Activated naive CD4-positive, alpha-beta T cell treated with anti-CD3 and anti-CD28 coated beads, Interleukin-2, amount 50 U/mL, for 24 hours (primary cell): Measurements from ENCODE around the gene SYNGR3.
"Not testable (repeated sequence)": the region's sequence is repeated elsewhere in the genome, so short reads cannot be mapped to it uniquely, and the experiment has no call there.

ENCODE experiments used
- H3K27ac Mint-ChIP-seq: one replicate; pipeline ENCODE4 v1.8.0; 2021; ENCODE audit warnings: mild to moderate bottlenecking, mixed read lengths
- H3K27me3 Mint-ChIP-seq: one replicate; pipeline ENCODE4 v1.8.0; 2021; ENCODE audit warnings: mixed read lengths
- H3K36me3 Mint-ChIP-seq: one replicate; pipeline ENCODE4 v1.8.0; 2021; ENCODE audit warnings: mixed read lengths
- H3K4me1 Mint-ChIP-seq: one replicate; pipeline ENCODE4 v1.8.0; 2021; ENCODE audit warnings: mixed read lengths
- H3K4me3 Mint-ChIP-seq: one replicate; pipeline ENCODE4 v1.8.0; 2021; ENCODE audit warnings: mild to moderate bottlenecking, mixed read lengths
- H3K9me3 Mint-ChIP-seq: one replicate; pipeline ENCODE4 v1.8.0; 2021; ENCODE audit warnings: mixed read lengths

The SYNGR3 gene

GRCh38 chr16:2006317-2006716 is 16.5 kb downstream of the SYNGR3 start:
- H3K36me3 Mint-ChIP-seq = peaks cover 2% of the 10 kb centered on the region
- H3K27ac Mint-ChIP-seq = no peak overlapping the region
- H3K4me1 Mint-ChIP-seq = peaks cover 40% of the 10 kb centered on the region
- no peaks in the 10 kb centered on the region for H3K9me3 Mint-ChIP-seq
- H3K27me3 Mint-ChIP-seq = no peaks in the 10 kb centered on the region
- H3K4me3 Mint-ChIP-seq = peak overlapping the region; percentile 26

DNA sequence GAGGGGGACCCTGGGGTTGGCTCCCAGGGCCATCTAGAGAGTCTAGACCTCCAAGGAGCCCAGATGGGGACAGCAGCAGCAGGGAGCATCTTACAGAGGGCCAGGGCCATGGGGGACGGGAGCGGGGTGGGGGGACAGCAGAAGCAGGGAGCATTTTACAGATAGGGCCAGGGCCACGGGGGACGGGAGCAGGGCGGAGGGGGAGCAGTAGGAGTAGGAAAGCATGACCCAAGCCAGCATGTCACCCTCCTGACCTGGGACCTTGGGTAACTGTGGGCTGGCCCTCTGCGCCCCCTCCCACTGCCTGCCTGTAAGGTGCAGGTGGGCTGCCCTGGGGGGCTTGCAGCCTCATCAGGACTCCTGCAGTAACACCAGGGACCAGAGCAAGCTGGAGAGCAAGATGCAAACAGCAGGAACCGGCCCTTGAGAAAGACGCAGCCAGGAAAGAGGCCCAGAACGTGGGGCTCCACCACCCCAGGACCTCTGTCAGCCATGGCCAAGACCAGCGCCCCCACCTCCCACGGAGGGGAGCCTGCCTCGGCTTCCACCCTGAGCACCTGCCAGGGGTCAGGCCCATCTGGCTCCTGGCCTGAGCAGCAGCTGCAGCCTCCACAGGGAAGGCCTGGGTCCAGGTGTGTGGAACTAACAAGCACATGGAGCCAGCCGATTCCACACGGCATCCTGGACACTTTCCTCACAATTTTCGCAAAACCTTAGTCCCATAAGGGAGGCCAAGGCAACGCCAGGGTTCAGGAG is 17.5 kb downstream of the SYNGR3 start:
- H3K4me3 Mint-ChIP-seq = peak overlapping the region; percentile 95
- H3K27ac Mint-ChIP-seq = no peak overlapping the region

DNA sequence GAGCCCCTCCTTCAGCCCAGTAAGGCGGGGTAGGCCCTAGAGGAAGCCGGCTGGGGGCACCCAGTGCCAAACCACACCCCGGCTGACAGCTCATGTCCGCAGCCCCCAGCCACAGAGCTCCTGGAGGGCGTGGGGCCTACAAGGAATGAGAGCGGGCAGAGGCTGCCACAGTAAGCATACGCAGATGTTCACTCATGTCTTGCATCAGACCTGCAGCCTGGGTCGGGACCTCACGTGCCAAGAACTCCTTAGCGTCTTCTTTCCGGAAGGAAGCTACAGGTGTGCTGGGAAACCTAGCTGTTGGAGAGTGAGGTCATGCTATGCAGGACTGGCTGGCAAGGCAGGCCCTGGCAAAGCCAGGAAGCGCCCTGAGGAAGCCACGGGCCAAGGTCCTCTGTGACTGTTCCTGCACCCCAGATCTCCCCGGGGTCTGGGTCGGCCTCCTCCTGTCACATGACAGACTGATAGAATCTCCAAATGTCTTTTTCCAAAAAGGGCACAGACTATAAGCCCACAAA is 18.3 kb downstream of the SYNGR3 start:
- H3K4me3 Mint-ChIP-seq = peak overlapping the region; percentile 95
- H3K27ac Mint-ChIP-seq = peak overlapping the region; percentile 46
- H3K9me3 Mint-ChIP-seq = no peaks in the 10 kb centered on the region
- H3K36me3 Mint-ChIP-seq = peaks cover 2% of the 10 kb centered on the region
- H3K4me1 Mint-ChIP-seq = peaks cover 40% of the 10 kb centered on the region
- no peaks in the 10 kb centered on the region for H3K27me3 Mint-ChIP-seq

More for the DNA sequence above, 17.5 kb downstream of the SYNGR3 start:
- peaks cover 2% of the 10 kb centered on the region for H3K36me3 Mint-ChIP-seq
- no peaks in the 10 kb centered on the region for H3K9me3 Mint-ChIP-seq
- H3K27me3 Mint-ChIP-seq = no peaks in the 10 kb centered on the region
- H3K4me1 Mint-ChIP-seq = peaks cover 40% of the 10 kb centered on the region

GRCh38 chr16:2008631-2009163 is 18.9 kb downstream of the SYNGR3 start:
- no peaks in the 10 kb centered on the region for H3K27me3 Mint-ChIP-seq
- H3K4me3 Mint-ChIP-seq = peak overlapping the region; percentile 95
- H3K27ac Mint-ChIP-seq = peak overlapping the region; percentile 55
- H3K9me3 Mint-ChIP-seq = no peaks in the 10 kb centered on the region
- H3K36me3 Mint-ChIP-seq = peaks cover 2% of the 10 kb centered on the region
- peaks cover 40% of the 10 kb centered on the region for H3K4me1 Mint-ChIP-seq

DNA sequence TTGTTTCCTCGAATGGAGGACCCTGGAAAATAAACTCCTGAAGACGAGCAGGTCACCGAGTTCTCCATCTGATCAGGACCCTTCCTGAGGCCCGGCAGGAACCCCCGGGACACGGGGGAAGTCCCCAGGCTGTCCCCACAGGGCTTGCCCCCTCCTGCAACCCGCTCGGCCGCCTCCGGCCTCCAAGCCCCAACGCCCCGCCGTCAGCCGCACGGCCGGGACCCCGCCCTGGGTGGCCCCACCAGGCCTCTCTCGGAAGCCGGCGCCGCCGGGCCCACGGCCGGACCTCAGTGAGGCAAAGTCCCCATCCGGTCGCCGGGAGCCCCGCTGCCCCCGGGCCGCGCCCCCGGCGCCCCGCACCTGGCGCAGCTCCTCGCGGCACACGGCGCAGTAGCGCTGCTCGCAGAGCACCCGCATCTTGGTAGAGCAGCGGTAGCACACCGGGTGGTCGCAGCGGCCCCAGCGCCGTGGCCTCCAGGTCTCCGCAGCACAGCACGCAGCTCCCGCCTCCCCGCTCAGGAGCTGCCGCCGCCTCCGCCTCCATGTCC is 19.5 kb downstream of the SYNGR3 start:
- peaks cover 2% of the 10 kb centered on the region for H3K36me3 Mint-ChIP-seq
- peak overlapping the region; percentile 95 for H3K4me3 Mint-ChIP-seq
- no peaks in the 10 kb centered on the region for H3K27me3 Mint-ChIP-seq
- H3K9me3 Mint-ChIP-seq = no peaks in the 10 kb centered on the region
- H3K27ac Mint-ChIP-seq = no peak overlapping the region
- peaks cover 36% of the 10 kb centered on the region for H3K4me1 Mint-ChIP-seq

- Mint-ChIP-seq H3K9me3 (no peaks in the 10 kb centered on the region), H3K4me3 (peak within 1 kb of the TSS; percentile 95), H3K36me3 (peaks cover 2% of the 10 kb centered on the region), H3K27me3 (no peaks in the 10 kb centered on the region), H3K27ac (peak within 1 kb of the TSS; percentile 93), H3K4me1 (peaks cover 34% of the 10 kb centered on the region)
Measured at GRCh38 chr16:2009791-2010510, 20.2 kb downstream of the SYNGR3 start, which contains the start of gene ZNF598. ZNF598 (minus strand) TSS chr16:2009821.

- H3K36me3 Mint-ChIP-seq, H3K27ac Mint-ChIP-seq, H3K9me3 Mint-ChIP-seq, H3K27me3 Mint-ChIP-seq, H3K4me3 Mint-ChIP-seq: not testable (repeated sequence)
- peaks cover 27% of the 10 kb centered on the region for H3K4me1 Mint-ChIP-seq
Measured at GRCh38 chr16:2011726-2012125, 22.0 kb downstream of the SYNGR3 start.

DNA sequence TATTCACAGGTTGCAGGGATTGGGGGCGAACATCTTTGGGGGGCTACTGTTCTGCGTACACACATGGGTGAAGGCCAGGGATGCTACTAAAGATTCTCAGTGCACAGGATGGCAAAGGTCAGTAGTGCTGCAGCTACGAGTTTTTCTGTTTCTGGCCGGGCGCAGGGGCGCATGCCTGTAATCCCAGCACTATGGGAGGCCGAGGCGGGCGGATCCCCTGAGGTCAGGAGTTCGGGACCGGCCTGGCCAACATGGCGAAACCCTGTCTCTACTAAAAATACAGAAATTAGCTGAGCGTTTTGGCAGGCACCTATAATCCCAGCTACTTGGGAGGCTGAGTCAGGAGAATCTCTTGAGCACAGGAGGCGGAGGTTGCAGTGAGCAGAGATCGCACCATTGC is 23.8 kb downstream of the SYNGR3 start:
- no peak overlapping the region for H3K27ac Mint-ChIP-seq
- H3K4me1 Mint-ChIP-seq = peaks cover 9% of the 10 kb centered on the region
- H3K36me3 Mint-ChIP-seq = no peaks in the 10 kb centered on the region
- no peaks in the 10 kb centered on the region for H3K27me3 Mint-ChIP-seq
- H3K4me3 Mint-ChIP-seq = no peak overlapping the region
- no peaks in the 10 kb centered on the region for H3K9me3 Mint-ChIP-seq

GRCh38 chr16:2015117-2015946 is 25.6 kb downstream of the SYNGR3 start:
- no peaks in the 10 kb centered on the region for H3K36me3 Mint-ChIP-seq
- peaks cover 3% of the 10 kb centered on the region for H3K27me3 Mint-ChIP-seq
- H3K27ac Mint-ChIP-seq = no peak overlapping the region
- peaks cover 2% of the 10 kb centered on the region for H3K4me1 Mint-ChIP-seq
- H3K4me3 Mint-ChIP-seq = no peak overlapping the region
- H3K9me3 Mint-ChIP-seq = no peaks in the 10 kb centered on the region

DNA sequence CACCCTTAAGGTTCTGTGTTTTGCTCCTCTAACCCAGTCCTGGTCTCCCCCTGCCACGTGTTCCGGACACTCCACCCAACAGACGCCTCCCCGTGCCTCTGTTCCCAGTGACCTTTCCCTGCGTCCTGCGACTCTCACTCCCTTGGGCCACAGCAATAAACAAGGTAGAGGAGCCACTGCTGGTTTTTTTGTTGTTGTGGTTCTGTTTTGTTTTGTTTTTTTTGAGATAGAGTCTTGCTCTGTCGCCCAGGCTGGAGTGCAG is 26.1 kb downstream of the SYNGR3 start:
- H3K27me3 Mint-ChIP-seq = peaks cover 7% of the 10 kb centered on the region
- no peak overlapping the region for H3K27ac Mint-ChIP-seq
- no peaks in the 10 kb centered on the region for H3K4me1 Mint-ChIP-seq
- H3K4me3 Mint-ChIP-seq = no peak overlapping the region
- no peaks in the 10 kb centered on the region for H3K36me3 Mint-ChIP-seq
- H3K9me3 Mint-ChIP-seq = no peaks in the 10 kb centered on the region

GRCh38 chr16:2016407-2016922 is 26.7 kb downstream of the SYNGR3 start:
- Mint-ChIP-seq H3K27me3 (peaks cover 7% of the 10 kb centered on the region), H3K4me1 (no peaks in the 10 kb centered on the region), H3K36me3 (no peaks in the 10 kb centered on the region), H3K4me3 (no peak overlapping the region), H3K27ac (no peak overlapping the region), H3K9me3 (no peaks in the 10 kb centered on the region)

- Mint-ChIP-seq H3K36me3 (no peaks in the 10 kb centered on the region), H3K4me3 (no peak within 1 kb of the TSS), H3K4me1 (no peaks in the 10 kb centered on the region), H3K27me3 (peaks cover 11% of the 10 kb centered on the region), H3K9me3 (no peaks in the 10 kb centered on the region), H3K27ac (no peak within 1 kb of the TSS)
Measured at GRCh38 chr16:2019518-2019920, 29.7 kb downstream of the SYNGR3 start, which contains the start of gene NPW. NPW (plus strand) TSS chr16:2019785.

DNA sequence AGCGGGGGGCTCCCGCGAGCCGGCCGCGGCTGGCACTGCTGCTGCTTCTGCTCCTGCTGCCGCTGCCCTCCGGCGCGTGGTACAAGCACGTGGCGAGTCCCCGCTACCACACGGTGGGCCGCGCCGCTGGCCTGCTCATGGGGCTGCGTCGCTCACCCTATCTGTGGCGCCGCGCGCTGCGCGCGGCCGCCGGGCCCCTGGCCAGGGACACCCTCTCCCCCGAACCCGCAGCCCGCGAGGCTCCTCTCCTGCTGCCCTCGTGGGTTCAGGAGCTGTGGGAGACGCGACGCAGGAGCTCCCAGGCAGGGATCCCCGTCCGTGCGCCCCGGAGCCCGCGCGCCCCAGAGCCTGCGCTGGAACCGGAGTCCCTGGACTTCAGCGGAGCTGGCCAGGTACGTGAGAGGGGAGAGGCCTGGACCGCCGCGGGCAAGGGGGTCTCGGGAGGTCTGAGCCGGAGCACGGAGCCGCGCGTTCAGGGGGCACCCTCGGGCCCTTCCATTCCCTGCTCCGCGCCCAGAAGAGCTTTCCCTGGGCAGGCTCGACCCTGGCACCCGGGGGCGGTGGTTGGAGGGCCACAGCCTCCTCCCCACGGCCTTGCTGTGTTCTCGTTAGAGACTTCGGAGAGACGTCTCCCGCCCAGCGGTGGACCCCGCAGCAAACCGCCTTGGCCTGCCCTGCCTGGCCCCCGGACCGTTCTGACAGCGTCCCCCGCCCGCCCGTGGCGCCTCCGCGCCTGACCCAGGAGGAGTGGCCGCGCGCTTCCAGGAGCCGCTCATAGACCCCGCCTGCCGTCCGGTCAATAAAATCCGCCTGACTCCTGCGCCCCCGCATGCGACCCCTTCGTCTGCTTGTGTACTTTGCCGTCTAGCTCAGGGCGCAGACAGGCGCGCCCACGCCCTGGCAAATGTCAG is 30.4 kb downstream of the SYNGR3 start:
- Mint-ChIP-seq H3K27me3 (peaks cover 11% of the 10 kb centered on the region), H3K27ac (no peak overlapping the region), H3K36me3 (no peaks in the 10 kb centered on the region), H3K4me3 (no peak overlapping the region), H3K4me1 (no peaks in the 10 kb centered on the region), H3K9me3 (no peaks in the 10 kb centered on the region)

DNA sequence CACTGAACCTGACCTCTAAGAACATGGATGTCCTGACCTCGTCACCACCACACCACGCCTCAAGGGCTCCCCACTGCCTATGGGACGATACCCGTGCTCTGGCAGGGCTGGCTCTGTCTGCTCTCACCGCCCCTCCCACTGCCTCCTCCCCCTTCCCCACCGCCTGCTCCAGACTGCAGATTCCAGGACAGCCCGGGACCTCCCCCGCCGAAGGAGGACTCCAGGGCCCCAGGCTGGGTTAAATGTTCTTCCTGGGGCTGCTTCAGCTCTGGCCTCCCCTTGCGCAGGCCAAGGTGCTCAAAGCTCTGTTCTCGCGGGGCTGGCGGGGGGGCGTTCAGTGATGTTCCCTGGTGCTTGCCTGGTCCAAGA is 32.9 kb downstream of the SYNGR3 start:
- Mint-ChIP-seq H3K27ac (peak overlapping the region; percentile 25), H3K27me3 (peaks cover 11% of the 10 kb centered on the region), H3K4me1 (peaks cover 4% of the 10 kb centered on the region), H3K36me3 (no peaks in the 10 kb centered on the region), H3K9me3 (no peaks in the 10 kb centered on the region), H3K4me3 (peak overlapping the region; percentile 27)
